Liver (tissue), 2 donors: ENCODE results near the gene EFCAB12.

Experiments
- TF ChIP-seq, protein P1 (sequence below): IDR thresholded peaks from 2 replicates; pipeline ENCODE4 v1.6.1; 2016; ENCODE audit warnings: antibody characterized with exemption, mild to moderate bottlenecking
- TF ChIP-seq, protein P2 (sequence below): IDR thresholded peaks from 2 replicates; pipeline ENCODE4 v1.6.1; 2016; ENCODE audit warnings: antibody characterized with exemption
- TF ChIP-seq, protein P3 (sequence below): fragments of 150-350 bp; IDR thresholded peaks from 2 replicates; pipeline ENCODE4 v1.5.1; 2017; ENCODE audit warnings: improper control_type of control experiment, low read depth, low read length; ENCODE audit not compliant: missing input control
- donor health status: healthy.

DNA sequence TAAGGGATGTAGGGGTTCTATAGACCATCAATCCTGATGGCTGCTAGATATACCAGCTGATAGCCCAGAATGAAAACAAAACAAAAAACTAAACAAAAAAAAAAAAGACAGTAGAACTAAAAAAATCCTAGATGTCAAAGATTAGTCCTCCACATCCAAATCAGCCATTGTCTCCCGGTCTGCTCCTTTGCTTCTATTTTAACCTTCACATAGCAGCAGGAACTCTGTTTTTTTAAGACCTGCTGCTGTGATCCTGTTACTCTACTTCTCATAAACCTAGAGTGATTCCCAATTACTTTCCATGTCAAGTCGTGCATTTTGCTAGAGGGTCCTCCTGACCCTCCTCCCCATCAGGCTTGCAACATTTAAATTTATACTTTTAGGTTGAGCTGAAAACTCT is 14.1 kb upstream of the EFCAB12 start:
- TF ChIP-seq, protein P1, sequence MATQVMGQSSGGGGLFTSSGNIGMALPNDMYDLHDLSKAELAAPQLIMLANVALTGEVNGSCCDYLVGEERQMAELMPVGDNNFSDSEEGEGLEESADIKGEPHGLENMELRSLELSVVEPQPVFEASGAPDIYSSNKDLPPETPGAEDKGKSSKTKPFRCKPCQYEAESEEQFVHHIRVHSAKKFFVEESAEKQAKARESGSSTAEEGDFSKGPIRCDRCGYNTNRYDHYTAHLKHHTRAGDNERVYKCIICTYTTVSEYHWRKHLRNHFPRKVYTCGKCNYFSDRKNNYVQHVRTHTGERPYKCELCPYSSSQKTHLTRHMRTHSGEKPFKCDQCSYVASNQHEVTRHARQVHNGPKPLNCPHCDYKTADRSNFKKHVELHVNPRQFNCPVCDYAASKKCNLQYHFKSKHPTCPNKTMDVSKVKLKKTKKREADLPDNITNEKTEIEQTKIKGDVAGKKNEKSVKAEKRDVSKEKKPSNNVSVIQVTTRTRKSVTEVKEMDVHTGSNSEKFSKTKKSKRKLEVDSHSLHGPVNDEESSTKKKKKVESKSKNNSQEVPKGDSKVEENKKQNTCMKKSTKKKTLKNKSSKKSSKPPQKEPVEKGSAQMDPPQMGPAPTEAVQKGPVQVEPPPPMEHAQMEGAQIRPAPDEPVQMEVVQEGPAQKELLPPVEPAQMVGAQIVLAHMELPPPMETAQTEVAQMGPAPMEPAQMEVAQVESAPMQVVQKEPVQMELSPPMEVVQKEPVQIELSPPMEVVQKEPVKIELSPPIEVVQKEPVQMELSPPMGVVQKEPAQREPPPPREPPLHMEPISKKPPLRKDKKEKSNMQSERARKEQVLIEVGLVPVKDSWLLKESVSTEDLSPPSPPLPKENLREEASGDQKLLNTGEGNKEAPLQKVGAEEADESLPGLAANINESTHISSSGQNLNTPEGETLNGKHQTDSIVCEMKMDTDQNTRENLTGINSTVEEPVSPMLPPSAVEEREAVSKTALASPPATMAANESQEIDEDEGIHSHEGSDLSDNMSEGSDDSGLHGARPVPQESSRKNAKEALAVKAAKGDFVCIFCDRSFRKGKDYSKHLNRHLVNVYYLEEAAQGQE: no peak
- TF ChIP-seq, protein P2, sequence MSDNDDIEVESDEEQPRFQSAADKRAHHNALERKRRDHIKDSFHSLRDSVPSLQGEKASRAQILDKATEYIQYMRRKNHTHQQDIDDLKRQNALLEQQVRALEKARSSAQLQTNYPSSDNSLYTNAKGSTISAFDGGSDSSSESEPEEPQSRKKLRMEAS: no peak
- TF ChIP-seq, protein P3, sequence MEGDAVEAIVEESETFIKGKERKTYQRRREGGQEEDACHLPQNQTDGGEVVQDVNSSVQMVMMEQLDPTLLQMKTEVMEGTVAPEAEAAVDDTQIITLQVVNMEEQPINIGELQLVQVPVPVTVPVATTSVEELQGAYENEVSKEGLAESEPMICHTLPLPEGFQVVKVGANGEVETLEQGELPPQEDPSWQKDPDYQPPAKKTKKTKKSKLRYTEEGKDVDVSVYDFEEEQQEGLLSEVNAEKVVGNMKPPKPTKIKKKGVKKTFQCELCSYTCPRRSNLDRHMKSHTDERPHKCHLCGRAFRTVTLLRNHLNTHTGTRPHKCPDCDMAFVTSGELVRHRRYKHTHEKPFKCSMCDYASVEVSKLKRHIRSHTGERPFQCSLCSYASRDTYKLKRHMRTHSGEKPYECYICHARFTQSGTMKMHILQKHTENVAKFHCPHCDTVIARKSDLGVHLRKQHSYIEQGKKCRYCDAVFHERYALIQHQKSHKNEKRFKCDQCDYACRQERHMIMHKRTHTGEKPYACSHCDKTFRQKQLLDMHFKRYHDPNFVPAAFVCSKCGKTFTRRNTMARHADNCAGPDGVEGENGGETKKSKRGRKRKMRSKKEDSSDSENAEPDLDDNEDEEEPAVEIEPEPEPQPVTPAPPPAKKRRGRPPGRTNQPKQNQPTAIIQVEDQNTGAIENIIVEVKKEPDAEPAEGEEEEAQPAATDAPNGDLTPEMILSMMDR: no peak
